Activated T-helper 9 cell treated with anti-CD3 and anti-CD28 coated beads, Interleukin-2, amount 50 U/mL, for 16 hours (primary cell): ENCODE data around the gene ENTPD7.
"Not testable (repeated sequence)": the region's sequence is repeated elsewhere in the genome, so short reads cannot be mapped to it uniquely, and the experiment has no call there.

Experiments
- DNase-seq: peaks from one replicate; pipeline ENCODE4 v3.0.0-alpha.2; 2020; ENCODE audit warnings: low read depth

The ENTPD7 gene, protein sequence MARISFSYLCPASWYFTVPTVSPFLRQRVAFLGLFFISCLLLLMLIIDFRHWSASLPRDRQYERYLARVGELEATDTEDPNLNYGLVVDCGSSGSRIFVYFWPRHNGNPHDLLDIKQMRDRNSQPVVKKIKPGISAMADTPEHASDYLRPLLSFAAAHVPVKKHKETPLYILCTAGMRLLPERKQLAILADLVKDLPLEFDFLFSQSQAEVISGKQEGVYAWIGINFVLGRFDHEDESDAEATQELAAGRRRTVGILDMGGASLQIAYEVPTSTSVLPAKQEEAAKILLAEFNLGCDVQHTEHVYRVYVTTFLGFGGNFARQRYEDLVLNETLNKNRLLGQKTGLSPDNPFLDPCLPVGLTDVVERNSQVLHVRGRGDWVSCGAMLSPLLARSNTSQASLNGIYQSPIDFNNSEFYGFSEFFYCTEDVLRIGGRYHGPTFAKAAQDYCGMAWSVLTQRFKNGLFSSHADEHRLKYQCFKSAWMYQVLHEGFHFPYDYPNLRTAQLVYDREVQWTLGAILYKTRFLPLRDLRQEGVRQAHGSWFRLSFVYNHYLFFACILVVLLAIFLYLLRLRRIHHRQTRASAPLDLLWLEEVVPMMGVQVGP

DNA sequence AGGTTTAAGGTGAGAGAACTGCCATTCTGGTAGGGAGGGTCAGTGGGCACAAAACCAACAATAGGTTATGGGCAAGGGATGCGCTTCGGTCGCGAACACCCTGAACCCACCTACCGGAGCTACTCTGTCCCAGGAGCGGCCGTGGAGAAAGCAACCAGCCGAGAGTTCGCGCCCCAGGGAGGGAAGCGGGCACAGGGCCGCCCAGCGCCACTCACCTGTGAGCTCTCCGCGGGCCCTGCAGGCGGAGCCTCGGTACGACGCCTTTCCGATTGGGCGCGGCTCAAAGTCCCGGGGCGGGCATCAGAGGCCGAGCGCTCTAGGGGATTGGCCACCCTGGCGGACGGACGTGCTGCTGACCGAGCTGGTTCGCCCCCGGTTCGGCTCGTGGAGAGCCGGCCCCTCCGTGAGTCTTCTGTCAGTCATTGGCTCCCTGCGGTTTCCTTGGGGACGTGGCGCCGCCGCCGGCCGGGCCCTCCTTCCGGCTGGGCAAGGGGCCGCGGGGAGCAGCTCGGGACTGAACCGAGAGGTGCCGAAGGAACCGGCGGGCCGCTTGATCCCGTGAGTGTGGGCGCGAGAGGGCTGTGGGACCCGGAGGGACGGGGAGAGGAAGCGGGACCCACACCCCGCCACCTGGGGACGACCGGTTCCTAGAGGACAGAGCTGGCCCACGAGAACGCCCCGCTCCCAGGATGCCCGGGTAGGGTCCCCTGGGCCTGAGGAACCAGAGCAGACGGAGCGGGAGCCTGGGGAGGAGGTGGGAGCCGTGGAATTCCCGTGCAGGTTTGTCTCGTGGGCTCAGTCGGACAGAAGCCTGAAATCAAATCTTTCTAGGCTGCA is at the start of gene ENTPD7:
ENTPD7 (plus strand) TSS at position 479 of the 837 bp plus-strand sequence. CDS start 448 bp downstream, outside the sequence.
- DNase-seq: peak; percentile 89

DNA sequence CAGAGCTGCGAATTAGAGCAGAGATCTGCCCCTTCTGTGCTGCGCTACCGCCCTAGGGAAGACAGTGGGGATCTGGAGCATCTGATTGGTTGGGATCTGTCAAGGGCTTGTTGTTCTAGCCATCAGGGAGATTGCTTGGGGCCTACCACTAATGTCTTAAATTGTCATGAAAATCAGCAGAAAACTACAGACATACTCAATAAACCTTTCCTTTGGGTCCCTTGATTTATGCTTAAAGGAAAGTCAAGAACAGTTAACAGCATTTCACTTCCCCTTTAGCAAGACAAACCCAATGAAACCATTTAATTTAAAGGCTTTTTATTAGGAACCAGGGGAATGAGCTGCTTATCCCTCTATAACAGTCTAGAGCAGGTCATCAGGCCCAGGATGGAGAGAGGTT is 49.1 kb upstream of the ENTPD7 start:
- DNase-seq: no peak

DNA sequence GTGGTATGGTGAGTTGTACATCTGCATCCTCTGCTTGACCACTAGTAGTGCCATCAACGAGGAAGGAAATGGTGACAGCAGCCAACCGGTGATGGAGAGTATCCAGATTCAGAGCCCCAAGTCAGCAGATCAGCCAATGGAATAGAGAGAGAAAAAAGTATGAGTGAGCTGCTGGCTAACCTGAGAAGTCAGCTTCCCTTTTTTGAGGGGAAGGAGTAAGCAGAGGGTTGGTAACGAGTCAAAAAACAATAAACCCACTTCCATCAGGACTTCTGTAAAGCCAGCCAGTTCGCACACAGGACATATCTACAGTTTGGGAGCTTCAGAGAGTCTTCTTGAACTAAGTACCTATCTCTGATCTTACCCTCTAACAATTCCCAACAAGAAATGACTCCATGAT is 48.0 kb upstream of the ENTPD7 start:
- DNase-seq: no peak

DNA sequence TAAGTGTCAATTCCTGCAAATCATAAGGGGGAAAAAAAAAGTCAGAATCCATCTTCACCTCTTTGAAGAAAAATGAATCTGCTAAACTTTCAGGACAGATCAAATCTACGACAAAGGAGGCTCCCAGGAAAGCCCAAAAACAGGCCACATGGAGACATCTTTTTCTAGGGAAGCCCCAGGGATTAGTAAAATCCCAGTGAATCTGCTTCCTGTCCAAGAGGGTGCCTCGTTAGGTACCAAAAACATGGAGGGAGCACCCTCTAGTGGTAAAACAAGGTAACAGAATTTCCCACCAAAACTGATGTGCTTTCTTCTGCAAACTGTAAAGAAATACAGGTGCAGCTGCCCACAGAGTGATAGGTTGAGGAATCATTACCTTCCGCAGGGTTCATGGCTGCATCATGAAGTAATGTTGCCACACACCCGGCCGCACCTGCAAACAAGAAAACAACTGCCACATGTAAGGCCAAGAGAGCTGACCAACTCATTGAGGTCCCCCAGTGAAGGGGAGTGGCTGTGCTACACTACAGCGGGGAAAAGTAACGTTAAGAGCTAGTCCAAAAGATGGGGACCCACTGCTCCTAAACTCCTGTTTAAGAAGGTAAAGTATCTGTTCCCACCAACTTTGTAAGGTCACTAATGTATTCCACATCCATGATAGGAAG is 47.0 kb upstream of the ENTPD7 start:
- DNase-seq: no peak

GRCh38 chr10:99615426-99615825 is 43.9 kb upstream of the ENTPD7 start:
- DNase-seq: no peak

- DNase-seq: no peak
Observed at GRCh38 chr10:99617696-99618095, 41.6 kb upstream of the ENTPD7 start.

GRCh38 chr10:99619090-99619800 is 40.1 kb upstream of the ENTPD7 start:
- no peak for DNase-seq

DNA sequence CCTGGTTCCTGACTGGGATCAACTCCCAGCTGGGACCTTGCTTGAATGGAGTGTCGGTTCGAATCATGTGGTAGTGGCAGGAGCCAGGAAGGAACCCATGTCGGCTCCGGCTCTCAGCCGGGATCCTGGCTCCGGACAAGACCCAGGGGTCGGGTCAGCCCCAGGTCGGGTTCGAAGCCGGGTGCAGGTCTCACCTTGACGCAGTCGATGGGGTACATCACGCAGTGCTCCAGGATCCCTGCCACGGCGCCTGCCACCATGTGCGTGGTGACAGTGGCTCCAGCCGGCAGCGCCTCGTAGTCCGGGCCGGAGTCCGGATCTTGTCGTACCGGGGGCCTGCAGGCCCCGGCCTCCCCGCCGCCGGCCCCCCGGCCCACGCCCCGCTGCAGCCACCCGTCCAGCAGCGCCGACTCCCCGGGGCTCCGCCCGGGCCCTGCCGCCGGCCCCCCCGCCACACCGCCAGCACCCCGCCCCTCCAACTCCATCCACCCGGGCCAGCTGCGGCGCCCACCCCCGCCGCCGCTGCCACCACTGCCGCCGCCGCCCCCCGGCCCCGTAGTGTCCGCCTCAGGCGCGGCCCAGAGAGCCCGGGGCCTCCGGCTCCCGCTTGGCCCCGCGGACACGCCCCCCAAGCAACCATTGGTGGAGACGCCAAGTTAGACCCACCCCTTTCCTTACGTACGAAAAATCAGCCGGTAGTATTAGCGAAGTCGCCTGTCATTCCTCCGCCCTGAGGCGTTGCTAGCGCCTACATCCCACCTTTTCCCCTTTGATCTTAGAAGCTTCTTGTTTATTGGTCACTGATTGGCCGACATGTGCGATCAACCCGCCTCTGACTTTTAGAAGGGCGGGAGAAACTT is 39.2 kb upstream of the ENTPD7 start, which contains the start of gene SLC25A28:
SLC25A28 (minus strand) TSS at position 589 of the 860 bp plus-strand sequence; CDS start at position 485, 104 bp downstream.
- peak; percentile 89 for DNase-seq

DNA sequence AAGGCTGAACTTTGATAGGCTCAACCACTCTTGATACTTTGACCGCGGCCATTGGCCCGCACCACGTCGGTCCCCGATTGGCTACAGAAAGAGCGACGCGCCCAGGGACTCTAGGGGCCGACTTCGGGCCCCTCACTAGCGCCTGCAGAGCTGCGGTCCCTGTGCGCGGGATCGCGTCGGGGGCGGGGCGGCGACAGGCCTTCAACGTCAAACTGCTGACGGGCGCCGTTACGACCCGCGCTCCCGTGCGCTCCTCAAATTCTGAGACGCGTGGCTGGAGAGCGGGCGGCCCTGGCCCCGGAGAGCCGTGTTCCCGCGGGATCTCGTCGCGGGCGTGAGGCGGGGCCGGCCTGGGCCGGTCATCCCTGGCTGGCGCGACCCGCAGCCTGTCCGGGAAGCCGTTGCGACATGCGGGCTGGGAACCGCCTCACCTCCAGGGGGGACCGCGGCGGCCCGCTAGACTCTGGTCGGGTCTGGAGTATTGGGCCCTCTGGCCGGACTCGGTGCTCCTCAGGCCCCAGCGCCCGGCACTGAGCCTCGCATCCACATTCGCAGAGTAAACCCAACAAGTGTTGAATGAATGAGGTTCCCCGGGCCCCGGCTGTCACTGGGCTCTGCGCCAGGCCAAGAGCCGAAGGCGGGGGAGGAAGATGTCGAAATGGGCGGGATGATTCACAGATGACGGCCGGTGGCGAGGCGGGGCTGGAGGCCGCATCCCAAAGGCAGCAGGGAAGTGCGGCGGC is 38.4 kb upstream of the ENTPD7 start:
- DNase-seq: peak; percentile 86

DNA sequence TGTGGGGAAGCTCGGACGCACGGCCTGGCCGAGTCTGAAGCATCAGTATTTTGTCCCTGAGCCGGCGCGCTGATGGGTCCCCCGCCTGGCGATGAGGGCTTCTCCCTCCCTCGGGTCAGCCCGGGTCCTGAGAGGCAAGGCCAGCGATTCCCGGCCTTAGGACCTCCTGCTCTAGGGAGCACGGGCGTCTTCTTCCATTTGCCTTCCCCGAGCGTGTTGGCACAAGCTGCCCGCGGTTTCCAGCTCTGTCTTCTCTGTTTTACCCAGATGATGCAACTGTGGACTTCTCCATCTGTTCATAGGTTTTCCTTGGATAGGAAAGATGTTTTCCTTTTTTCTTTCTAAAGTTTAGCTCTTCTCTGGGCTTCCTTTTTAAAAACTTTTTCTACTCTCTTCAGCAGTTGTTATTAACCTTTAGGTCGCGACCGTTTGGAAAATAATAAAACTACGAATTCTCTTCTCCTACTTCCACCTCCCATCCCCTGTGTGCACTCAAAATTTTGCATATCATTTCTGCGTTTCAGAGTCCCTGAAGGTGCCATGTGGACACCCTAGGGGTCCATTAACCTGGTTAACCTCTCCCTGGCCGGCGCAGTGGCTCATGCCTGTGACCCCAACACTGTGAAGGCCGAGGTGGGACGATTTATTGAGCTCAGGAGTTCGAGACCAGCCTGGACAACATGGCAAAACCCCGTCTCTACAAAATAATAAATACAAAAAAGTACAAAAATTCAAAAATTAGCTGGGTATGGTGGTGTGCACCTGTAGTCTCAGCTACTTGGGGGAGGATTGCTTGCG is 37.7 kb upstream of the ENTPD7 start:
- no peak for DNase-seq

DNA sequence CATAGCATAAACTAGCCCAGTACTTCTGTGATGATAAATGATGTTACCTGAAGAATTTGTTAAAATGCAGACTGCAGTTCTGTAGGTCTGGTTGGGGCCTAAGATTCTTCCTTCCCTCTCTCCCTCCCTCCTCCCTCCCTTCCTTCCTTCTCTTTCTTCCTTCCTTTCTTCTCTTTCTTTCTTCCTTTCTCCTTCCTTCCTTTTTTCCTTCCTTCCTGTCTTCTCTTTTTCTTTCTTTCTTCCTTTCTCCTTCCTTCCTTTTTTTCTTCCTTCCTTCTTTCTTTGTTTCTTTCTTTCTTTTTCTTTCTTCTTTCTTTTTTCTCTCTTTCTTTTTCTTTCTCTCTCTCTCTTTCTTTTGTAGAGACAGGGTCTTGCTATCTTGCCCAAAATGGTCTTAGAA is 35.4 kb upstream of the ENTPD7 start:
- no peak for DNase-seq

DNA sequence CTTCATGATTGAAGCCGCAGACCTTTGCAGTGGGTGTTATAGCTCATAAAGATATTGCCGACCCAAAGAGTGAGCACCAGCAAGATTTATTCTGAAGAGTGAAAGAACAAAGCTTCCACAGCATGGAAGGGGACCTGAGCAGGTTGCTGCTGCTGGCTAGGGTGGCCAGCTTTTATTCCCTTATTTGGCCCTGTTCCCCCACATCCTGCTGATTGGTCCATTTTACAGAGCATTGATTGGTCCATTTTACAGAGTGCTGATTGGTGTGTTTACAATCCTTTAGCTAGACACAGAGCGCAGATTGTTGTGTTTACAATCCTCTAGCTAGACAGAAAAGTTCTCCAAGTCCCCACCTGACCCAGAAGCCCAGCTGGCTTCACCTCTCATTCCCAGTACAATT is 34.2 kb upstream of the ENTPD7 start:
- DNase-seq: not testable (repeated sequence)

DNA sequence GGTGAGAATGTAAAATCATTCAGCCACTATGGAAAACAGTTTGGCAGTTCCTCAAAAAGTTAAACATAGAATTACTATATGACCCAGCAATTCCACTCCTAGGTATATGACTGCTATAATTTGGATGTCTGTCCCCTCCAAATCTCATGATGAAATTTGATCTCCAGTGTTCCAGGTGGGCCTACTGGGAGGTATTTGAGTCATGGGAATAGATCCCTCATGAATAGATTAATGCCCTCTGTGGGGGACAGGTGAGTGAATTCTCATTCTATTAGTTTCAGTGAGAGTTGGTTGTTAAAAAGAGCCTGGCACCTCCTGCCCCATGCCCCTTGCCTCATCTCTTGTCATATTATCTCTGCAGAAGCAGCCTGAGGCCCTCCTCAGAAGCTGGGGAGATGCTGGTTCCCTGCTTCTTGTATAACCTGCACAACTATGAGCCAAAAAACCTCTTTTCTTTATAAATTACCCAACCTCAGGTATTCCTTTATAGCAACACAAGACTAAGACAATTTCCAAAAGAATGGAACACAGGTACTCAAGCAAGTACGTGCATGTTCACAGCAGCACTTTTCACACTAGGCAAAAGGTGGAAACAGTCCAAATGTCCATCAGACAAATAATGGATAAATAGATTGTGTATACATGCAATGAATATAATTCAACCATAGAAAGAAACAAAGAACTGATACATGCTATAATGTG is 30.2 kb upstream of the ENTPD7 start:
- DNase-seq: no peak

DNA sequence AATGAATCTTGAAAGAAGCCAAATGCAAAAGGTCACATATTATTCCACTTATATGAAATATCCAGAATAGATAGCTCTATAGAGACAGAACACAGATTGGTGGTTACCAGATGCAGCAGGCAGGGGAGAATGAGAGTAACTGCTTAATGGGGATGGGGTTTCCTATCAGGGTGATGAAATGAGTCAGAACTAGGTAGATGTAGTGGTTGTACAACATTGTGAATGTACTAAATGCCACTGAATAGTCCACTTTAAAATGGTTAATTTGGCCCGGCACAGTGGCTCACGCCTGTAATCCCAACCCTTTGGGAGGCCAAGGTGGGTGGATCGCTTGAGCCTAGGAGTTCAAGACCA is 29.7 kb upstream of the ENTPD7 start:
- DNase-seq: no peak

DNA sequence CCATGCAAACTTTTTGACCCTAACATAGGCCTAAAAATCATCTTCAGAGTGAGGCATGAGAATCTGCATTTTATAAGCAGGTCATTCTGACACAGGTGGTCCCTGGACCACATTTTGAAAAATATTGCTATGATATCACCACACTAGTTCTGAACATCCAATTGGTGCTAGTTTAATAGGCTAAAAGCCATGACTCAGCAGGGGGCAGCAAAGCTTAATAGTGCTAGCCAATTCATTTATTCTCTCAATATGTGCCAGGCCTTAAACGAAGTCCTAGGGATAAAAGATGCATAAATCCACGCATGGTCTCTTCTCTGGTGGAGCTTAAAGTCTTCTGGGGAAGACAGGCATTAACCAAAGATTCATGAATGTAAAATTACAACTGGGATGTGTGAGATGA is 28.9 kb upstream of the ENTPD7 start:
- DNase-seq: no peak

DNA sequence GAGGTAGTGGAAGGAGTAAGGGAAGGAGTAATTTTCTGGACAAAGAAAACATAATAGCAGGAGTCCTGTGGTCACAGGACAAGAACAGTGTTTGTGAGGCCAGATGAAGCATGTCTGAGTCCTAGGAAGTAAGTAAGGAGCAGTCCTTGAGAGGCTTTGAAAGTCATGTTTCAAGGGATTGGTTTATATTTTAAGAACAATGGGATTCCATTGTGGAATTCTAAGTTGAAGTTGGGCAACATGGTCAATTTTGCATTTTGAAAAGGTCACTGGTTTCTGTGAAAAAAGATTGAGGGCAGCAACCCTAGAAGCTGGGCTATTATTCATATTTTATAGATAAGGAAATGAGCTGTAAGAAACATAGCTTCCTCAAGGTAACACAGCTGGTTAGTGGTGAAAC is 28.3 kb upstream of the ENTPD7 start:
- no peak for DNase-seq

- no peak for DNase-seq
Observed at GRCh38 chr10:99631496-99631895, 27.8 kb upstream of the ENTPD7 start.

- no peak for DNase-seq
Observed at GRCh38 chr10:99633832-99634231, 25.5 kb upstream of the ENTPD7 start.
